Measurements from ENCODE around the gene POLR2J2.
"Not testable (repeated sequence)": the region's sequence is repeated elsewhere in the genome, so short reads cannot be mapped to it uniquely, and the experiment has no call there.

DNA sequence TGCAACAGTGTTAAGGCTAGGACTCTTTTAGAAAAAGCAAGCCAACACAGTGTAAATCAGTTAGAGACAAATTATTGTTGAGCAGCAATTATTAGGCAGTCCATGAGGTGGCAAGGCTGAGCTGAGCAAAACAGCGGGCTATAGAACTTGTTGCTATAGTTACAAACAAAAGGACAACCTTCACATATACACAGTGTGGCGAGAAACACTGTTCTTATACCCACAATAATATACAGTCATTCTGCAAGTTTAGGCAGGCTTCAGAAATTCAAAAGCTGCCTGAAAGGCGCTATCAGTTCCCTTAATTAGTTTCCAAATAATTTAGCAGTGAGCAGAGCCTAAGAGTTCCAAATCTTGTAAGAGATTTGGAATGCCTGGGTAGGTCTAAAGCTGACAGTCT is 44.3 kb upstream of the POLR2J2 start:
- TF ChIP-seq, protein P1, sequence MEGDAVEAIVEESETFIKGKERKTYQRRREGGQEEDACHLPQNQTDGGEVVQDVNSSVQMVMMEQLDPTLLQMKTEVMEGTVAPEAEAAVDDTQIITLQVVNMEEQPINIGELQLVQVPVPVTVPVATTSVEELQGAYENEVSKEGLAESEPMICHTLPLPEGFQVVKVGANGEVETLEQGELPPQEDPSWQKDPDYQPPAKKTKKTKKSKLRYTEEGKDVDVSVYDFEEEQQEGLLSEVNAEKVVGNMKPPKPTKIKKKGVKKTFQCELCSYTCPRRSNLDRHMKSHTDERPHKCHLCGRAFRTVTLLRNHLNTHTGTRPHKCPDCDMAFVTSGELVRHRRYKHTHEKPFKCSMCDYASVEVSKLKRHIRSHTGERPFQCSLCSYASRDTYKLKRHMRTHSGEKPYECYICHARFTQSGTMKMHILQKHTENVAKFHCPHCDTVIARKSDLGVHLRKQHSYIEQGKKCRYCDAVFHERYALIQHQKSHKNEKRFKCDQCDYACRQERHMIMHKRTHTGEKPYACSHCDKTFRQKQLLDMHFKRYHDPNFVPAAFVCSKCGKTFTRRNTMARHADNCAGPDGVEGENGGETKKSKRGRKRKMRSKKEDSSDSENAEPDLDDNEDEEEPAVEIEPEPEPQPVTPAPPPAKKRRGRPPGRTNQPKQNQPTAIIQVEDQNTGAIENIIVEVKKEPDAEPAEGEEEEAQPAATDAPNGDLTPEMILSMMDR (IDR thresholded peaks at IDR 0.05) = not testable (repeated sequence)
- not testable (repeated sequence) for TF ChIP-seq POLR2A (IDR thresholded peaks at IDR 0.05)

All from tibial nerve (tissue), 3 donors.